Erythroblast (primary cell): ENCODE measurements around the gene KANSL1.

Experiments
- GATA1 ChIP-seq: IDR thresholded peaks from 2 replicates; pipeline ENCODE4 v1.6.1; 2011; ENCODE audit warnings: low read depth, mild to moderate bottlenecking, control low read depth, low read length, moderate library complexity
- POLR2A ChIP-seq: IDR thresholded peaks from 2 replicates; pipeline ENCODE4 v1.6.1; 2011; ENCODE audit warnings: mild to moderate bottlenecking, low read length

GRCh38 chr17:46074540-46074939 is 118.7 kb downstream of the KANSL1 start:
- no peak for TF ChIP-seq POLR2A
- TF ChIP-seq GATA1: no peak
